Caco-2 (cell line): Measurements from ENCODE around the gene CFAP43. TPM values are rescaled to one million over a fixed set of nuclear protein-coding genes. Genes with fewer than 3 reads are reported as not detected.

Experiments used
- BruUV-seq: library from RNA; stranded (reverse); fragments of 400-500 nt; replicated peaks from 2 replicates; lab custom pipeline; 2021; lab: Mats Ljungman, UMichigan
- CTCF ChIA-PET: fragments of 300-600 bp; sonication (Branson Sonifier 250); formaldehyde crosslinking; loops from one replicate; lab custom pipeline; 2022; ENCODE audit warnings: antibody characterized with exemption; lab: Charles Lee
- POLR2A ChIA-PET: fragments of 300-600 bp; sonication (Branson Sonifier 250); formaldehyde crosslinking; loops from one replicate; lab custom pipeline; 2022; ENCODE audit warnings: antibody characterized with exemption; lab: Charles Lee
- DNase-seq, 2 experiments: peaks; one replicate each; pipeline versions ENCODE4 v3.0.0 to v3.0.0-alpha.2; 2020 to 2022
- H3K27me3 ChIP-seq: replicated peaks from 2 replicates; pipeline ENCODE4 v1.6.0; 2011; ENCODE audit warnings: low read length; ENCODE audit not compliant: control insufficient read depth, insufficient read depth
- H3K36me3 ChIP-seq: 2 replicates; pipeline ENCODE4 v1.5.1; 2011; ENCODE audit warnings: low read length; ENCODE audit not compliant: control insufficient read depth, insufficient read depth
- H3K4me1 ChIP-seq: fragments of 250-450 bp; sonication (Bioruptor Pico); 2 replicates; pipeline ENCODE4 v1.5.1; 2020; ENCODE audit warnings: mild to moderate bottlenecking
- H3K4me3 ChIP-seq: 2 replicates; pipeline ENCODE4 v1.5.1; 2011; ENCODE audit warnings: low read depth, mild to moderate bottlenecking, control low read depth, low read length
- H3K9me3 ChIP-seq: fragments of 250-450 bp; sonication (Bioruptor Pico); 2 replicates; pipeline ENCODE4 v1.5.1; 2020; ENCODE audit warnings: mild to moderate bottlenecking, moderate library complexity
- H3K27ac Mint-ChIP-seq: one replicate; pipeline ENCODE4 v1.8.0; 2022; ENCODE audit warnings: mixed read lengths; ENCODE audit not compliant: unreplicated experiment
- H3K27me3 Mint-ChIP-seq: one replicate; pipeline ENCODE4 v1.8.0; 2022; ENCODE audit warnings: mixed read lengths; ENCODE audit not compliant: insufficient read depth, unreplicated experiment
- H3K36me3 Mint-ChIP-seq: one replicate; pipeline ENCODE4 v1.8.0; 2022; ENCODE audit warnings: mild to moderate bottlenecking, mixed read lengths; ENCODE audit not compliant: insufficient read depth, unreplicated experiment
- H3K4me1 Mint-ChIP-seq: one replicate; pipeline ENCODE4 v1.8.0; 2022; ENCODE audit warnings: low read depth, mixed read lengths; ENCODE audit not compliant: unreplicated experiment
- H3K4me3 Mint-ChIP-seq: one replicate; pipeline ENCODE4 v1.8.0; 2022; ENCODE audit warnings: mild to moderate bottlenecking, moderate library complexity, mixed read lengths; ENCODE audit not compliant: unreplicated experiment
- H3K9me3 Mint-ChIP-seq: one replicate; pipeline ENCODE4 v1.8.0; 2022; ENCODE audit warnings: mixed read lengths; ENCODE audit not compliant: unreplicated experiment
- intact Hi-C: fragments of 100-400 bp; cut with micrococcal nuclease; formaldehyde crosslinking; loops from one replicate; pipeline ENCODE4 v1.10.0; 2022; ENCODE audit not compliant: unreplicated experiment
- total RNA-seq: library from RNA; stranded (reverse); gene quantifications from 2 replicates; pipeline ENCODE4 v1.2.3, GENCODE V29; 2022
- TF ChIP-seq, protein P1 (sequence below), 2 experiments: fragments of 200-600 bp in 1 of 2; IDR thresholded peaks; 1 replicate in 1 of 2; 2 replicates in 1 of 2; pipeline versions ENCODE4 v1.5.1 to v1.8.0; 2011 to 2022; ENCODE audit warnings: antibody characterized with exemption in 1 of 2, control low read depth in 1 of 2, inconsistent platforms in 1 of 2, low read depth in 1 of 2, low read length in 1 of 2, mild to moderate bottlenecking in 1 of 2, moderate library complexity in 1 of 2; ENCODE audit not compliant: insufficient read depth in 1 of 2, severe bottlenecking in 1 of 2, unreplicated experiment in 1 of 2

The CFAP43 gene
- total RNA-seq, 1 experiment from 2014 or later, result 0.52 TPM

- intact Hi-C loops, result no loop called here
- Mint-ChIP-seq H3K9me3 (no peaks in the 10 kb centered on the region), H3K27ac (no peak overlapping the region), H3K36me3 (peaks cover 60% of the 10 kb centered on the region), H3K27me3 (no peaks in the 10 kb centered on the region), H3K4me3 (no peak overlapping the region), H3K4me1 (peaks cover 11% of the 10 kb centered on the region)
- Histone ChIP-seq H3K27me3 (no peaks in the 10 kb centered on the region), H3K4me1 (peaks cover 32% of the 10 kb centered on the region), H3K36me3 (peaks cover 3% of the 10 kb centered on the region; the same call in 1 of the 2 replicates), H3K9me3 (no peaks in the 10 kb centered on the region), H3K4me3 (no peak overlapping the region)
- TF ChIP-seq, protein P1, sequence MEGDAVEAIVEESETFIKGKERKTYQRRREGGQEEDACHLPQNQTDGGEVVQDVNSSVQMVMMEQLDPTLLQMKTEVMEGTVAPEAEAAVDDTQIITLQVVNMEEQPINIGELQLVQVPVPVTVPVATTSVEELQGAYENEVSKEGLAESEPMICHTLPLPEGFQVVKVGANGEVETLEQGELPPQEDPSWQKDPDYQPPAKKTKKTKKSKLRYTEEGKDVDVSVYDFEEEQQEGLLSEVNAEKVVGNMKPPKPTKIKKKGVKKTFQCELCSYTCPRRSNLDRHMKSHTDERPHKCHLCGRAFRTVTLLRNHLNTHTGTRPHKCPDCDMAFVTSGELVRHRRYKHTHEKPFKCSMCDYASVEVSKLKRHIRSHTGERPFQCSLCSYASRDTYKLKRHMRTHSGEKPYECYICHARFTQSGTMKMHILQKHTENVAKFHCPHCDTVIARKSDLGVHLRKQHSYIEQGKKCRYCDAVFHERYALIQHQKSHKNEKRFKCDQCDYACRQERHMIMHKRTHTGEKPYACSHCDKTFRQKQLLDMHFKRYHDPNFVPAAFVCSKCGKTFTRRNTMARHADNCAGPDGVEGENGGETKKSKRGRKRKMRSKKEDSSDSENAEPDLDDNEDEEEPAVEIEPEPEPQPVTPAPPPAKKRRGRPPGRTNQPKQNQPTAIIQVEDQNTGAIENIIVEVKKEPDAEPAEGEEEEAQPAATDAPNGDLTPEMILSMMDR (IDR thresholded peaks at IDR 0.05; ENCODE audit: insufficient read depth in 1 of 2, low read depth in 1 of 2, low read length in 1 of 2, severe bottlenecking in 1 of 2, unreplicated experiment in 1 of 2), result no peak
- DNase-seq, result no peak
- ChIA-PET CTCF (no interaction called here), POLR2A (no interaction called here)
- BruUV-seq, result no TSS peak
Measured at GRCh38 chr10:104259999-104260774, 28.0 kb upstream of the CFAP43 start.

- Histone ChIP-seq H3K36me3 (peaks cover 3% of the 10 kb centered on the region; the same call in 1 of the 2 replicates), H3K27me3 (no peaks in the 10 kb centered on the region), H3K4me3 (no peak overlapping the region), H3K4me1 (peaks cover 27% of the 10 kb centered on the region), H3K9me3 (no peaks in the 10 kb centered on the region)
- Mint-ChIP-seq H3K4me3 (no peak overlapping the region), H3K27me3 (no peaks in the 10 kb centered on the region), H3K9me3 (no peaks in the 10 kb centered on the region), H3K36me3 (peaks cover 55% of the 10 kb centered on the region), H3K4me1 (peaks cover 11% of the 10 kb centered on the region), H3K27ac (no peak overlapping the region)
- intact Hi-C loops, result no loop called here
- no TSS peak for BruUV-seq
- CTCF ChIA-PET, result no interaction called here
- POLR2A ChIA-PET, result no interaction called here
- TF ChIP-seq, protein P1 (IDR thresholded peaks at IDR 0.05; ENCODE audit: insufficient read depth in 1 of 2, low read depth in 1 of 2, low read length in 1 of 2, severe bottlenecking in 1 of 2, unreplicated experiment in 1 of 2), result no peak
- DNase-seq, result no peak
Measured at GRCh38 chr10:104259456-104259855, 27.3 kb upstream of the CFAP43 start.

DNA sequence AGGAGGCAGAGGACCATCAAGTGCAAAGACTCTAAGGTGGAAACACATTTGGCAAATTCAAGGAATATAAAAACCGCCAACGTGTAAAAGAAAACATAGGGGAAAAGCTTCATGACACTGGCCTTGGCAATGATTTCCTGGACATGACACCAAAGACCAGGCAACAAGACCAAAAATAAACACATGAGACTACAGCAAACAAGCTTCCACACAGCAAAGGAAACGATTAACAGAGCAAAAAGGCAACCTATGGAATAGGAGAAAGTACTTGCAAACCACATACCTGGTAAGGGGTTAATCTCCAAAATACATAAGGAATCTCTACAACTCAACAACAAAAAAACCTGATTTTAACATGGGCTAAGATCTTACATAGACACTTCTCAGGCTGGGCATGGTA, 26.0 kb upstream of the CFAP43 start:
- POLR2A ChIA-PET, result no interaction called here
- H3K9me3 ChIP-seq, result no peaks in the 10 kb centered on the region
- H3K4me3 ChIP-seq, result no peak overlapping the region
- no TSS peak for BruUV-seq
- no peaks in the 10 kb centered on the region for H3K27me3 Mint-ChIP-seq
- H3K36me3 ChIP-seq, result peaks cover 3% of the 10 kb centered on the region; the same call in 1 of the 2 replicates
- no peaks in the 10 kb centered on the region for H3K27me3 ChIP-seq
- DNase-seq, result no peak
- no peaks in the 10 kb centered on the region for H3K9me3 Mint-ChIP-seq
- peaks cover 52% of the 10 kb centered on the region for H3K36me3 Mint-ChIP-seq
- intact Hi-C loops, result no loop called here
- no peak overlapping the region for H3K4me3 Mint-ChIP-seq
- TF ChIP-seq, protein P1 (IDR thresholded peaks at IDR 0.05; ENCODE audit: insufficient read depth in 1 of 2, low read depth in 1 of 2, low read length in 1 of 2, severe bottlenecking in 1 of 2, unreplicated experiment in 1 of 2), result no peak
- peaks cover 24% of the 10 kb centered on the region for H3K4me1 ChIP-seq
- CTCF ChIA-PET, result no interaction called here
- no peak overlapping the region for H3K27ac Mint-ChIP-seq
- H3K4me1 Mint-ChIP-seq, result peaks cover 15% of the 10 kb centered on the region
